Mesenchymal stem cell (in vitro differentiated cells and primary cell): ENCODE measurements around the gene ZHX3.
A peak's percentile ranks its signal among the peaks of the same experiment; 100 is the strongest.

Experiments used
- DNase-seq: peaks from one replicate; pipeline ENCODE4 v3.0.0-alpha.2; 2013
- H2AFZ ChIP-seq: one replicate; pipeline ENCODE4 v1.6.1; 2013; ENCODE audit warnings: low read depth, mild to moderate bottlenecking, control low read depth, inconsistent platforms, low read length, moderate library complexity
- H2AK5ac ChIP-seq: 2 replicates; pipeline ENCODE4 v1.6.1; 2013; ENCODE audit warnings: low read length, moderate library complexity, mild to moderate bottlenecking, inconsistent platforms; ENCODE audit not compliant: severe bottlenecking
- H2BK120ac ChIP-seq: one replicate; pipeline ENCODE4 v1.6.1; 2013; ENCODE audit warnings: low read depth, mild to moderate bottlenecking, inconsistent platforms, low read length, moderate library complexity
- H2BK12ac ChIP-seq, 2 experiments: one replicate each; pipeline ENCODE4 v1.6.1; 2013; ENCODE audit warnings: inconsistent platforms in 2 of 2, low read length in 2 of 2, mild to moderate bottlenecking in 2 of 2, moderate library complexity in 2 of 2, control low read depth in 1 of 2
- H2BK15ac ChIP-seq: one replicate; pipeline ENCODE4 v1.6.1; 2013; ENCODE audit warnings: mild to moderate bottlenecking, low read depth, inconsistent platforms; ENCODE audit not compliant: poor library complexity, severe bottlenecking
- H2BK5ac ChIP-seq: 2 replicates; pipeline ENCODE4 v1.6.1; 2013; ENCODE audit warnings: low read depth, mild to moderate bottlenecking, low read length, control low read depth, inconsistent platforms; ENCODE audit not compliant: poor library complexity, severe bottlenecking
- H3K14ac ChIP-seq, 2 experiments: one replicate each; pipeline ENCODE4 v1.6.1; 2013; ENCODE audit warnings: inconsistent platforms in 2 of 2, low read length in 2 of 2, control low read depth in 1 of 2, mild to moderate bottlenecking in 1 of 2, moderate library complexity in 1 of 2
- H3K18ac ChIP-seq, 2 experiments: one replicate each; pipeline ENCODE4 v1.6.1; 2013; ENCODE audit warnings: inconsistent platforms in 2 of 2, low read length in 2 of 2, control low read depth in 1 of 2, low read depth in 1 of 2, mild to moderate bottlenecking in 1 of 2
- H3K23ac ChIP-seq, 2 experiments: one replicate each; pipeline ENCODE4 v1.6.1; 2013; ENCODE audit warnings: inconsistent platforms in 2 of 2, low read length in 2 of 2, mild to moderate bottlenecking in 2 of 2, moderate library complexity in 2 of 2, control low read depth in 1 of 2
- H3K27ac ChIP-seq: 2 replicates; pipeline ENCODE4 v1.5.1; 2013; ENCODE audit warnings: mild to moderate bottlenecking, moderate library complexity, low read length, control low read depth, inconsistent platforms; ENCODE audit not compliant: poor library complexity, severe bottlenecking
- H3K27me3 ChIP-seq, 2 experiments: 2 replicates each; pipeline versions ENCODE4 v1.6.1 to v1.7.0; 2013; ENCODE audit warnings: low read length in 2 of 2, mild to moderate bottlenecking in 2 of 2, moderate library complexity in 2 of 2, control low read depth in 1 of 2, inconsistent platforms in 1 of 2; ENCODE audit not compliant: control insufficient read depth in 1 of 2, insufficient read depth in 1 of 2
- H3K36me3 ChIP-seq, 2 experiments: 2 replicates each; pipeline versions ENCODE4 v1.6.1 to v1.7.0; 2013; ENCODE audit warnings: low read length in 2 of 2, control low read depth in 1 of 2, inconsistent platforms in 1 of 2, low read depth in 1 of 2, mild to moderate bottlenecking in 1 of 2; ENCODE audit not compliant: insufficient read depth in 2 of 2, control insufficient read depth in 1 of 2
- H3K4ac ChIP-seq, 2 experiments: one replicate each; pipeline ENCODE4 v1.6.1; 2013; ENCODE audit warnings: inconsistent platforms in 2 of 2, low read length in 2 of 2, mild to moderate bottlenecking in 2 of 2, moderate library complexity in 2 of 2, control low read depth in 1 of 2, low read depth in 1 of 2
- H3K4me1 ChIP-seq: 2 replicates; pipeline ENCODE4 v1.6.1; 2013; ENCODE audit warnings: low read depth, low read length, control low read depth; ENCODE audit not compliant: control insufficient read depth, insufficient read depth
- H3K4me2 ChIP-seq: 2 replicates; pipeline ENCODE4 v1.6.1; 2013; ENCODE audit warnings: low read length, mild to moderate bottlenecking, inconsistent platforms; ENCODE audit not compliant: poor library complexity, severe bottlenecking
- H3K4me3 ChIP-seq, 2 experiments: 2 replicates each; pipeline versions ENCODE4 v1.5.1 to v1.7.0; 2013; ENCODE audit warnings: low read length in 2 of 2, mild to moderate bottlenecking in 2 of 2, control low read depth in 1 of 2, low read depth in 1 of 2; ENCODE audit not compliant: insufficient read depth in 1 of 2
- H3K79me1 ChIP-seq: replicated peaks from 2 replicates; pipeline ENCODE4 v1.6.1; 2013; ENCODE audit warnings: mild to moderate bottlenecking, control low read depth, low read length, inconsistent platforms; ENCODE audit not compliant: poor library complexity, severe bottlenecking
- H3K9ac ChIP-seq: 2 replicates; pipeline ENCODE4 v1.7.0; 2013; ENCODE audit warnings: mild to moderate bottlenecking, low read length, moderate library complexity
- H3K9me3 ChIP-seq: 2 replicates; pipeline ENCODE4 v1.7.0; 2013; ENCODE audit warnings: mild to moderate bottlenecking, low read length; ENCODE audit not compliant: control insufficient read depth
- H4K8ac ChIP-seq: one replicate; pipeline ENCODE4 v1.6.1; 2013; ENCODE audit warnings: inconsistent platforms, mild to moderate bottlenecking, low read length, moderate library complexity
- H4K91ac ChIP-seq: one replicate; pipeline ENCODE4 v1.6.1; 2013; ENCODE audit warnings: mild to moderate bottlenecking, low read length, inconsistent platforms
- WGBS: methylation state at CpG from one replicate; pipeline ENCODE4 v1.1.7; 2013; ENCODE audit warnings: mixed read lengths; 5-methylcytosine and 5-hydroxymethylcytosine counted together

ZHX3 gene

GRCh38 chr20:41141153-41141815 lies 176.2 kb downstream of the ZHX3 start:
- H3K9me3 ChIP-seq, result no peaks in the 10 kb centered on the region
- H4K8ac ChIP-seq, result no peak overlapping the region
- peak overlapping the region; percentile 10 for H4K91ac ChIP-seq
- H2AFZ ChIP-seq, result no peak overlapping the region
- peak overlapping the region; percentile 60 for H2AK5ac ChIP-seq
- no peak overlapping the region for H2BK5ac ChIP-seq
- peak overlapping the region in 1 of 2 experiments; percentile 5 for H3K23ac ChIP-seq
- H3K4ac ChIP-seq, result no peak overlapping the region
- H3K4me3 ChIP-seq, result no peak overlapping the region
- peak overlapping the region; percentile 28 for H3K27ac ChIP-seq
- DNase-seq, result peak; percentile 90
- H2BK120ac ChIP-seq, result no peak overlapping the region
- H3K79me1 ChIP-seq, result peaks cover 7% of the 10 kb centered on the region
- H3K14ac ChIP-seq, result peak overlapping the region in 1 of 2 experiments; percentile 38
- H2BK12ac ChIP-seq, result peak overlapping the region in 1 of 2 experiments; percentile 19
- H3K27me3 ChIP-seq, result no peaks in the 10 kb centered on the region
- H3K4me2 ChIP-seq, result peak overlapping the region; percentile 25
- 8% methylated on average over 8 of the region's 8 CpGs for WGBS
- no peak overlapping the region for H2BK15ac ChIP-seq
- peak overlapping the region; percentile 40 to 52 for H3K18ac ChIP-seq
- peaks cover 44% of the 10 kb centered on the region for H3K4me1 ChIP-seq
- peaks cover 0 to 14% of the 10 kb centered on the region in 2 experiments for H3K36me3 ChIP-seq
- H3K9ac ChIP-seq, result peak overlapping the region; percentile 24

- peak overlapping the region; percentile 24 for H3K9ac ChIP-seq
These were observed 177.1 kb downstream of the ZHX3 start for GRCh38 chr20:41140226-41141133.

GRCh38 chr20:41139227-41140093 lies 178.1 kb downstream of the ZHX3 start:
- peaks cover 47% of the 10 kb centered on the region for H3K4me1 ChIP-seq
- H4K91ac ChIP-seq, result no peak overlapping the region
- no peak overlapping the region for H2BK120ac ChIP-seq
- H3K79me1 ChIP-seq, result peaks cover 2% of the 10 kb centered on the region
- H3K23ac ChIP-seq, result no peak overlapping the region
- no peak overlapping the region for H2AFZ ChIP-seq
- no peak overlapping the region for H3K27ac ChIP-seq
- H3K4me2 ChIP-seq, result peak overlapping the region; percentile 81
- no peak overlapping the region for H2BK15ac ChIP-seq
- peak overlapping the region; percentile 17 for H2AK5ac ChIP-seq
- H2BK12ac ChIP-seq, result peak overlapping the region in 1 of 2 experiments; percentile 34
- DNase-seq, result no peak
- no peak overlapping the region for H2BK5ac ChIP-seq
- H3K4me3 ChIP-seq, result peak overlapping the region; percentile 84 to 96
- no peaks in the 10 kb centered on the region for H3K9me3 ChIP-seq
- H3K27me3 ChIP-seq, result no peaks in the 10 kb centered on the region
- H3K18ac ChIP-seq, result no peak overlapping the region
- no peak overlapping the region for H4K8ac ChIP-seq
- no peak overlapping the region for H3K14ac ChIP-seq
- 89% methylated on average over 3 of the region's 5 CpGs for WGBS
- no peak overlapping the region for H3K4ac ChIP-seq
- H3K36me3 ChIP-seq, result peaks cover 0 to 6% of the 10 kb centered on the region in 2 experiments
- H3K9ac ChIP-seq, result peak overlapping the region; percentile 90

More at GRCh38 chr20:41140226-41141133, 177.1 kb downstream of the ZHX3 start:
- H2BK120ac ChIP-seq, result no peak overlapping the region
- no peak overlapping the region for H2AFZ ChIP-seq
- H3K4ac ChIP-seq, result no peak overlapping the region
- peaks cover 0 to 9% of the 10 kb centered on the region in 2 experiments for H3K36me3 ChIP-seq
- no peaks in the 10 kb centered on the region for H3K27me3 ChIP-seq
- no peak for DNase-seq
- H3K18ac ChIP-seq, result no peak overlapping the region
- H2BK15ac ChIP-seq, result no peak overlapping the region
- peak overlapping the region; percentile 10 for H4K91ac ChIP-seq
- peak overlapping the region; percentile 28 for H3K27ac ChIP-seq
- 76% methylated on average over 10 of the region's 10 CpGs for WGBS
- no peak overlapping the region for H4K8ac ChIP-seq
- H2BK5ac ChIP-seq, result no peak overlapping the region
- H3K23ac ChIP-seq, result no peak overlapping the region
- H3K9me3 ChIP-seq, result no peaks in the 10 kb centered on the region
- peaks cover 47% of the 10 kb centered on the region for H3K4me1 ChIP-seq
- no peak overlapping the region for H2BK12ac ChIP-seq
- peaks cover 6% of the 10 kb centered on the region for H3K79me1 ChIP-seq
- H3K4me2 ChIP-seq, result no peak overlapping the region
- peak overlapping the region; percentile 60 for H2AK5ac ChIP-seq
- H3K4me3 ChIP-seq, result no peak overlapping the region
- H3K14ac ChIP-seq, result no peak overlapping the region
